Trophoblast cell (in vitro differentiated cells and primary cell): ENCODE data around the gene LDLRAD4.

ENCODE experiments used
- DNase-seq, 2 donors: peaks; one replicate each; pipeline ENCODE4 v3.0.0-alpha.2; 2016
- H2AFZ ChIP-seq: 2 replicates; pipeline ENCODE4 v1.6.1; 2013; ENCODE audit warnings: low read length, moderate library complexity, mild to moderate bottlenecking; ENCODE audit not compliant: insufficient read depth, poor library complexity
- H2AK5ac ChIP-seq: 2 replicates; pipeline ENCODE4 v1.6.1; 2013; ENCODE audit warnings: mild to moderate bottlenecking, low read length
- H2BK120ac ChIP-seq: 2 replicates; pipeline ENCODE4 v1.6.1; 2013; ENCODE audit warnings: low read length, mild to moderate bottlenecking, moderate library complexity; ENCODE audit not compliant: insufficient read depth, poor library complexity
- H2BK12ac ChIP-seq: 2 replicates; pipeline ENCODE4 v1.6.1; 2013; ENCODE audit warnings: mild to moderate bottlenecking, low read length, moderate library complexity
- H2BK5ac ChIP-seq: 2 replicates; pipeline ENCODE4 v1.6.1; 2013; ENCODE audit warnings: low read length, low read depth, moderate library complexity, mild to moderate bottlenecking; ENCODE audit not compliant: poor library complexity
- H3K14ac ChIP-seq: 2 replicates; pipeline ENCODE4 v1.6.1; 2013; ENCODE audit warnings: mild to moderate bottlenecking, low read length
- H3K18ac ChIP-seq: 2 replicates; pipeline ENCODE4 v1.6.1; 2013; ENCODE audit warnings: mild to moderate bottlenecking, low read length
- H3K23ac ChIP-seq: 2 replicates; pipeline ENCODE4 v1.6.1; 2013; ENCODE audit warnings: low read length
- H3K27ac ChIP-seq: 2 replicates; pipeline ENCODE4 v1.5.1; 2013; ENCODE audit warnings: low read depth, mild to moderate bottlenecking, inconsistent platforms, low read length, moderate library complexity
- H3K27me3 ChIP-seq: 2 replicates; pipeline ENCODE4 v1.6.1; 2013; ENCODE audit warnings: inconsistent platforms, mild to moderate bottlenecking, low read length, moderate library complexity; ENCODE audit not compliant: insufficient read depth
- H3K36me3 ChIP-seq, 2 experiments: 1 replicate in 1 of 2; 2 replicates in 1 of 2; pipeline ENCODE4 v1.6.1; 2013; ENCODE audit warnings: low read length in 2 of 2, mild to moderate bottlenecking in 2 of 2, moderate library complexity in 1 of 2; ENCODE audit not compliant: insufficient read depth in 2 of 2, control insufficient read depth in 1 of 2
- H3K4ac ChIP-seq: 2 replicates; pipeline ENCODE4 v1.6.1; 2013; ENCODE audit warnings: low read depth, mild to moderate bottlenecking, low read length, moderate library complexity
- H3K4me1 ChIP-seq, 2 experiments: 1 replicate in 1 of 2; 2 replicates in 1 of 2; pipeline ENCODE4 v1.6.1; 2013; ENCODE audit warnings: low read length in 2 of 2, mild to moderate bottlenecking in 2 of 2, moderate library complexity in 1 of 2; ENCODE audit not compliant: insufficient read depth in 2 of 2, control insufficient read depth in 1 of 2
- H3K4me2 ChIP-seq: 2 replicates; pipeline ENCODE4 v1.6.1; 2013; ENCODE audit warnings: inconsistent platforms, mild to moderate bottlenecking, low read length, moderate library complexity
- H3K4me3 ChIP-seq: 2 replicates; pipeline ENCODE4 v1.5.1; 2013; ENCODE audit warnings: mild to moderate bottlenecking, low read depth, low read length, inconsistent platforms
- H3K79me1 ChIP-seq: one replicate; pipeline ENCODE4 v1.6.1; 2013; ENCODE audit warnings: low read length
- H3K79me2 ChIP-seq: 2 replicates; pipeline ENCODE4 v1.6.1; 2013; ENCODE audit warnings: low read length, mild to moderate bottlenecking; ENCODE audit not compliant: control insufficient read depth, insufficient read depth, poor library complexity
- H3K9ac ChIP-seq: 2 replicates; pipeline ENCODE4 v1.6.1; 2013; ENCODE audit warnings: mild to moderate bottlenecking, low read length
- H3K9me3 ChIP-seq: 2 replicates; pipeline ENCODE4 v1.6.1; 2013; ENCODE audit warnings: low read depth, mild to moderate bottlenecking, control low read depth, inconsistent platforms, low read length; ENCODE audit not compliant: insufficient read depth
- H4K12ac ChIP-seq: 2 replicates; pipeline ENCODE4 v1.6.1; 2013; ENCODE audit warnings: low read depth, mild to moderate bottlenecking, low read length, moderate library complexity
- H4K8ac ChIP-seq: 2 replicates; pipeline ENCODE4 v1.6.1; 2013; ENCODE audit warnings: low read depth, mild to moderate bottlenecking, low read length, moderate library complexity
- H4K91ac ChIP-seq: one replicate; pipeline ENCODE4 v1.6.1; 2013; ENCODE audit warnings: low read depth, mild to moderate bottlenecking, low read length, moderate library complexity
- WGBS: extraction: QIAGEN DNeasy Blood & Tissue Kit; methylation state at CpG from one replicate; pipeline ENCODE4 v1.1.7; 2013; ENCODE audit warnings: missing lambda C conversion rate; ENCODE audit not compliant: insufficient read length, insufficient coverage; ENCODE audit errors: extremely low coverage; 5-methylcytosine and 5-hydroxymethylcytosine counted together

LDLRAD4 gene

GRCh38 chr18:13206301-13206700, 12.3 kb upstream of the LDLRAD4 start:
- no peak overlapping the region for H2AFZ ChIP-seq
- no peaks in the 10 kb centered on the region for H3K27me3 ChIP-seq
- no CpG with 5 or more reads among the region's 6 CpGs for WGBS
- no peak overlapping the region for H3K4ac ChIP-seq
- no peaks in the 10 kb centered on the region for H3K4me1 ChIP-seq
- no peak overlapping the region for H4K91ac ChIP-seq
- no peak for DNase-seq
- H3K23ac ChIP-seq = no peak overlapping the region
- no peak overlapping the region for H4K12ac ChIP-seq
- H3K9me3 ChIP-seq = no peaks in the 10 kb centered on the region
- no peak overlapping the region for H3K14ac ChIP-seq
- H2BK120ac ChIP-seq = no peak overlapping the region
- H3K79me1 ChIP-seq = no peaks in the 10 kb centered on the region
- no peak overlapping the region for H3K18ac ChIP-seq
- H4K8ac ChIP-seq = no peak overlapping the region
- no peak overlapping the region for H3K27ac ChIP-seq
- no peak overlapping the region for H3K4me2 ChIP-seq
- H3K36me3 ChIP-seq = no peaks in the 10 kb centered on the region
- no peak overlapping the region for H3K9ac ChIP-seq
- no peak overlapping the region for H3K4me3 ChIP-seq
- no peak overlapping the region for H2BK12ac ChIP-seq
- no peaks in the 10 kb centered on the region for H3K79me2 ChIP-seq
- H2AK5ac ChIP-seq = no peak overlapping the region
- no peak overlapping the region for H2BK5ac ChIP-seq

GRCh38 chr18:13207294-13207693, 11.3 kb upstream of the LDLRAD4 start:
- Histone ChIP-seq H2BK120ac (no peak overlapping the region), H3K4me3 (no peak overlapping the region), H2AFZ (no peak overlapping the region), H3K4me1 (no peaks in the 10 kb centered on the region), H3K9me3 (no peaks in the 10 kb centered on the region), H4K8ac (no peak overlapping the region), H2BK12ac (no peak overlapping the region), H3K23ac (no peak overlapping the region), H3K4ac (no peak overlapping the region), H3K27ac (no peak overlapping the region), H3K14ac (no peak overlapping the region), H2AK5ac (no peak overlapping the region), H4K91ac (no peak overlapping the region), H3K9ac (no peak overlapping the region), H3K36me3 (no peaks in the 10 kb centered on the region), H3K27me3 (no peaks in the 10 kb centered on the region), H3K4me2 (no peak overlapping the region), H2BK5ac (no peak overlapping the region), H3K18ac (no peak overlapping the region), H3K79me1 (no peaks in the 10 kb centered on the region), H4K12ac (no peak overlapping the region), H3K79me2 (no peaks in the 10 kb centered on the region)
- no peak for DNase-seq
- WGBS = no CpG with 5 or more reads among the region's 6 CpGs

- Histone ChIP-seq H3K4me1 (no peaks in the 10 kb centered on the region), H3K79me1 (no peaks in the 10 kb centered on the region), H3K79me2 (no peaks in the 10 kb centered on the region), H3K4me2 (no peak overlapping the region), H4K12ac (no peak overlapping the region), H2BK12ac (no peak overlapping the region), H4K8ac (no peak overlapping the region), H3K18ac (no peak overlapping the region), H4K91ac (no peak overlapping the region), H3K9ac (no peak overlapping the region), H3K9me3 (no peaks in the 10 kb centered on the region), H3K23ac (no peak overlapping the region), H3K36me3 (no peaks in the 10 kb centered on the region), H3K4me3 (no peak overlapping the region), H2AK5ac (no peak overlapping the region), H3K14ac (no peak overlapping the region), H3K4ac (no peak overlapping the region), H2BK120ac (no peak overlapping the region), H3K27me3 (no peaks in the 10 kb centered on the region), H3K27ac (no peak overlapping the region), H2BK5ac (no peak overlapping the region), H2AFZ (no peak overlapping the region)
- no peak for DNase-seq
- no CpG with 5 or more reads among the region's 7 CpGs for WGBS
Observed at GRCh38 chr18:13211534-13211933, 7.0 kb upstream of the LDLRAD4 start.

- Histone ChIP-seq H3K27me3 (peaks cover 2% of the 10 kb centered on the region), H3K4me2 (no peak overlapping the region), H2AFZ (no peak overlapping the region), H3K9me3 (no peaks in the 10 kb centered on the region), H3K14ac (no peak overlapping the region), H2AK5ac (no peak overlapping the region), H3K79me1 (peaks cover 9% of the 10 kb centered on the region), H3K9ac (no peak overlapping the region), H2BK12ac (no peak overlapping the region), H2BK120ac (no peak overlapping the region), H4K8ac (no peak overlapping the region), H3K4me3 (no peak overlapping the region), H2BK5ac (no peak overlapping the region), H3K79me2 (peaks cover 4% of the 10 kb centered on the region), H3K18ac (no peak overlapping the region), H3K36me3 (no peaks in the 10 kb centered on the region), H3K4me1 (peaks cover 0 to 4% of the 10 kb centered on the region in 2 experiments), H3K27ac (no peak overlapping the region), H3K4ac (no peak overlapping the region), H4K91ac (no peak overlapping the region), H4K12ac (no peak overlapping the region), H3K23ac (no peak overlapping the region)
- no CpG with 5 or more reads among the region's 18 CpGs for WGBS
- DNase-seq = no peak
Observed at GRCh38 chr18:13213036-13213795, 5.3 kb upstream of the LDLRAD4 start.
